Ovary (tissue), 9 donors: Measurements from ENCODE around the gene CARD6. TPM values are rescaled to one million over a fixed set of nuclear protein-coding genes. Genes with fewer than 3 reads are reported as not detected.
A peak's percentile ranks its signal among the peaks of the same experiment; 100 is the strongest.

Source experiments
- DNase-seq, 5 donors: peaks; one replicate each; pipeline ENCODE4 v3.0.0-alpha.2; 2019 to 2020
- H3K27ac ChIP-seq, 2 donors: fragments of 200-600 bp; one replicate each; pipeline versions ENCODE4 v1.5.1 to v1.8.0; 2019 to 2022
- H3K27me3 ChIP-seq: fragments of 200-600 bp; one replicate; pipeline ENCODE4 v1.8.0; 2022
- H3K36me3 ChIP-seq: fragments of 200-600 bp; sonication (generic); one replicate; pipeline ENCODE4 v1.5.1; 2019
- H3K4me1 ChIP-seq: one replicate; pipeline ENCODE4 v1.8.1; 2013; ENCODE audit warnings: mild to moderate bottlenecking, moderate library complexity; ENCODE audit not compliant: insufficient read depth
- H3K4me3 ChIP-seq: fragments of 200-600 bp; sonication (generic); one replicate; pipeline ENCODE4 v1.5.1; 2017
- H3K9me3 ChIP-seq, 2 donors: fragments of 200-600 bp in 1 of 2; sonication (generic) in 1 of 2; one replicate each; pipeline versions ENCODE4 v1.5.1 to v1.8.1; 2013 to 2019; ENCODE audit warnings: mild to moderate bottlenecking in 1 of 2, moderate library complexity in 1 of 2
- CTCF ChIP-seq, 3 donors: fragments of 450-650 bp in 2 of 3; fragments of 200-600 bp in 1 of 3; IDR thresholded peaks; one replicate each; pipeline versions ENCODE4 v1.5.1 to v1.8.0; 2016 to 2022; ENCODE audit warnings: antibody characterized with exemption in 3 of 3, mild to moderate bottlenecking in 1 of 3
- EP300 ChIP-seq: sonication (generic); formaldehyde crosslinking; IDR thresholded peaks from one replicate; pipeline ENCODE4 v1.6.1; 2017; ENCODE audit warnings: antibody characterized with exemption
- POLR2A ChIP-seq: fragments of 450-650 bp; IDR thresholded peaks from one replicate; pipeline ENCODE4 v1.6.1; 2017; ENCODE audit warnings: antibody characterized with exemption, mild to moderate bottlenecking, moderate library complexity
- WGBS, 3 donors: extraction: QIAGEN DNeasy Blood & Tissue Kit in 1 of 3; methylation state at CpG; one replicate each; pipeline versions ENCODE4 v1.1.5 to v1.1.7; 2013 to 2017; 5-methylcytosine and 5-hydroxymethylcytosine counted together
- intact Hi-C, 4 donors: fragments of 100-400 bp; cut with DNase I; formaldehyde crosslinking; loops; one replicate each; pipeline versions ENCODE4 v1.11.0 to v1.15.1; 2022 to 2023
- polyA plus RNA-seq, 2 donors: library from polyadenylated mRNA; stranded (reverse); fragments of 200-250 nt in 1 of 2; fragments of 350-450 nt in 1 of 2; fragmentation: Illumina TruSeq in 1 of 2; extraction: RNeasy Lipid Tissue Mini Kit (QIAGEN cat#74804) in 1 of 2; gene quantifications; one replicate each; pipeline ENCODE4 v1.2.3, GENCODE V29; 2013 to 2014
- total RNA-seq, 7 donors: library from RNA; depleted of rRNA in 2 of 7; stranded (reverse); fragments of >200 nt in 2 of 7; fragmentation: NEBNext Ultra II Directional in 3 of 7; extraction: Animal tissue kit (Norgen Biotek cat#: 25700) in 3 of 7; gene quantifications; one replicate each; pipeline versions ENCODE4 v1.1.0 to v1.2.4, GENCODE V29; 2016 to 2023
- donor health status: DM: no; HTN: no; CAD: no; lungs with moderate emphysema.
- donor health status: DM: no; HTN: no; CAD: no.
- donor health status: Bipolar disorder and iron deficiency.
- donor health status: DM: yes; HTN: yes; CAD: no.
- donor health status: DM: no; HTN: no; CAD: no.
- donor health status: DM: yes; HTN: yes; CAD: no.

Gene CARD6
- total and polyA plus RNA-seq, 9 donors: 2.0 to 9.4 (median 5.2) TPM

- Histone ChIP-seq H3K27ac (no peak overlapping the region), H3K9me3 (no peaks in the 10 kb centered on the region), H3K4me3 (no peak overlapping the region), H3K4me1 (peaks cover 2% of the 10 kb centered on the region), H3K36me3 (no peaks in the 10 kb centered on the region), H3K27me3 (no peaks in the 10 kb centered on the region)
- no peak for TF ChIP-seq POLR2A
- no peak for TF ChIP-seq CTCF (IDR thresholded peaks at IDR 0.05)
- no peak for TF ChIP-seq EP300
- intact Hi-C loops: loop anchor here in 1 of 4 donors (10.0 kb wide), 1 partner anchor 75 kb away; the partner anchor contains the start of gene TTC33
- no peak for DNase-seq
- 91 to 93% (median 92%) methylated on average over 13 of the region's 13 CpGs for WGBS, 3 donors
Measured at GRCh38 chr5:40829748-40830533, 11.2 kb upstream of the CARD6 start.

- no peak for DNase-seq
- no peaks in the 10 kb centered on the region for H3K27me3 ChIP-seq
- H3K36me3 ChIP-seq: no peaks in the 10 kb centered on the region
- H3K4me1 ChIP-seq: peaks cover 2% of the 10 kb centered on the region
- intact Hi-C loops: loop anchor here in 1 of 4 donors (10.0 kb wide), 1 partner anchor 77 kb away; the partner anchor contains the start of gene TTC33
- TF ChIP-seq POLR2A: no peak
- WGBS, 3 donors: 54 to 74% (median 58%) methylated on average over 4 of the region's 4 CpGs
- H3K9me3 ChIP-seq: no peaks in the 10 kb centered on the region
- no peak overlapping the region for H3K4me3 ChIP-seq
- H3K27ac ChIP-seq: no peak overlapping the region
Measured at GRCh38 chr5:40831346-40832210, 9.6 kb upstream of the CARD6 start.

- H3K27ac ChIP-seq: no peak overlapping the region
- WGBS, 3 donors: 70 to 80% (median 72%) methylated on average over 4 of the region's 4 CpGs
Measured at GRCh38 chr5:40832345-40832744, 8.8 kb upstream of the CARD6 start.

DNA sequence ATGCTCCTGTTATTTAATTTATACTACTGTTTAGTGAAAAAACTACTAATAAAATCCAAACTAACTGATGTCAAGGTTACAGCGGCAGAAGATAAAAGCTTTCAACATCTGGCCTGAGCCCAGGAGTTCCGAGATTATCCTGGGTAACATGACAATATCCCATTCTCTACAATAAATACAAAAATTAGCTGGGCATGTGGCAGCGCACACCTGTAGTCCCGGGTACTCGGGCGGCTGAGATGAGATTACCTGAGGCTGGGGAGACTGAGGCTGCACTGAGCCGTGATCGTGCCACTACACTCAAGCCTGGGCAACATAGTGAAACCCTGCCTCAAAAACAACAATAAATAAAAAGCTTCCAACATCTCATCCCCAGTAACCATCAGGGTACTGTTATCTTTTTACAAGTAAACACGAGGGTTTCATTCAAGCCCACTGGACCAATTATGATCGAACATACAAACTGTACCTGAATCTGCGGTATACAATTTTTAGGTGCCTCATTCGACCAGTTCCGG lies 7.4 kb upstream of the CARD6 start:
- H3K27me3 ChIP-seq: no peaks in the 10 kb centered on the region
- peaks cover 2% of the 10 kb centered on the region for H3K4me1 ChIP-seq
- WGBS, 3 donors: 6 to 32% (median 7%) methylated on average over 13 of the region's 13 CpGs
- H3K27ac ChIP-seq: peak overlapping the region in 1 of 2 donors; percentile 90
- no peaks in the 10 kb centered on the region for H3K36me3 ChIP-seq
- peak overlapping the region; percentile 72 for H3K4me3 ChIP-seq
- no peak for DNase-seq
- intact Hi-C loops: loop anchor here in 1 of 4 donors (10.0 kb wide), 1 partner anchor 79 kb away; the partner anchor contains the start of gene TTC33
- no peak for TF ChIP-seq POLR2A
- no peak for TF ChIP-seq CTCF (IDR thresholded peaks at IDR 0.05)
- TF ChIP-seq EP300: no peak
- no peaks in the 10 kb centered on the region for H3K9me3 ChIP-seq

More at GRCh38 chr5:40832345-40832744, 8.8 kb upstream of the CARD6 start:
- TF ChIP-seq CTCF (IDR thresholded peaks at IDR 0.05): no peak
- no peak for TF ChIP-seq POLR2A
- TF ChIP-seq EP300: no peak
- H3K27me3 ChIP-seq: no peaks in the 10 kb centered on the region
- no peak overlapping the region for H3K4me3 ChIP-seq
- no peaks in the 10 kb centered on the region for H3K9me3 ChIP-seq
- intact Hi-C loops: loop anchor here in 1 of 4 donors (10.0 kb wide), 1 partner anchor 78 kb away; the partner anchor contains the start of gene TTC33
- no peaks in the 10 kb centered on the region for H3K36me3 ChIP-seq
- H3K4me1 ChIP-seq: peaks cover 2% of the 10 kb centered on the region
- DNase-seq: no peak
